Vagina (tissue), 2 donors: ENCODE data around the gene NDUFS3. TPM values are rescaled to one million over a fixed set of nuclear protein-coding genes. Genes with fewer than 3 reads are reported as not detected.
A peak's percentile ranks its signal among the peaks of the same experiment; 100 is the strongest.
"Not testable (repeated sequence)": the region's sequence is repeated elsewhere in the genome, so short reads cannot be mapped to it uniquely, and the experiment has no call there.

ENCODE experiments used
- DNase-seq, 2 donors: peaks; one replicate each; pipeline ENCODE4 v3.0.0-alpha.2; 2017; ENCODE audit errors: extremely low spot score in 2 of 2
- H3K27ac ChIP-seq: fragments of 200-600 bp; sonication (generic); one replicate; pipeline ENCODE4 v1.5.1; 2019
- H3K27me3 ChIP-seq: fragments of 200-600 bp; sonication (generic); one replicate; pipeline ENCODE4 v1.5.1; 2019
- H3K36me3 ChIP-seq, 2 donors: fragments of 200-600 bp; sonication (generic); one replicate each; pipeline ENCODE4 v1.5.1; 2017 to 2019
- H3K4me1 ChIP-seq: fragments of 200-600 bp; sonication (generic); one replicate; pipeline ENCODE4 v1.5.1; 2019
- H3K4me3 ChIP-seq, 2 donors: fragments of 200-600 bp; sonication (generic); 1 replicate in 1 of 2; 2 replicates in 1 of 2; pipeline ENCODE4 v1.5.1; 2016 to 2019
- H3K9me3 ChIP-seq: fragments of 200-600 bp; sonication (generic); one replicate; pipeline ENCODE4 v1.5.1; 2019
- POLR2A ChIP-seq, 2 donors: fragments of 450-650 bp; IDR thresholded peaks; one replicate each; pipeline ENCODE4 v1.6.1; 2017; ENCODE audit warnings: antibody characterized with exemption in 2 of 2, mild to moderate bottlenecking in 2 of 2, moderate library complexity in 2 of 2
- POLR2AphosphoS5 ChIP-seq, 2 donors: sonication (generic); formaldehyde crosslinking; IDR thresholded peaks; one replicate each; pipeline ENCODE4 v1.9.0; 2017; ENCODE audit warnings: antibody characterized with exemption in 2 of 2, mild to moderate bottlenecking in 2 of 2, low read depth in 1 of 2; ENCODE audit not compliant: insufficient read depth in 1 of 2
- intact Hi-C: fragments of 100-400 bp; cut with DNase I; formaldehyde crosslinking; loops from one replicate; pipeline ENCODE4 v1.15.1; 2023
- total RNA-seq: library from RNA; depleted of rRNA; stranded (reverse); fragments of >200 nt; gene quantifications from one replicate; pipeline ENCODE4 v1.2.3, GENCODE V29; 2016
- TF ChIP-seq, protein P1 (sequence below), 3 experiments: fragments of 450-650 bp in 2 of 3; fragments of 200-600 bp in 1 of 3; sonication (generic) in 1 of 3; IDR thresholded peaks; one replicate each; pipeline ENCODE4 v1.5.1; 2017 to 2019; ENCODE audit warnings: antibody characterized with exemption in 3 of 3, mild to moderate bottlenecking in 2 of 3, moderate library complexity in 2 of 3

Gene NDUFS3
- total RNA-seq, result 60.4 TPM

DNA sequence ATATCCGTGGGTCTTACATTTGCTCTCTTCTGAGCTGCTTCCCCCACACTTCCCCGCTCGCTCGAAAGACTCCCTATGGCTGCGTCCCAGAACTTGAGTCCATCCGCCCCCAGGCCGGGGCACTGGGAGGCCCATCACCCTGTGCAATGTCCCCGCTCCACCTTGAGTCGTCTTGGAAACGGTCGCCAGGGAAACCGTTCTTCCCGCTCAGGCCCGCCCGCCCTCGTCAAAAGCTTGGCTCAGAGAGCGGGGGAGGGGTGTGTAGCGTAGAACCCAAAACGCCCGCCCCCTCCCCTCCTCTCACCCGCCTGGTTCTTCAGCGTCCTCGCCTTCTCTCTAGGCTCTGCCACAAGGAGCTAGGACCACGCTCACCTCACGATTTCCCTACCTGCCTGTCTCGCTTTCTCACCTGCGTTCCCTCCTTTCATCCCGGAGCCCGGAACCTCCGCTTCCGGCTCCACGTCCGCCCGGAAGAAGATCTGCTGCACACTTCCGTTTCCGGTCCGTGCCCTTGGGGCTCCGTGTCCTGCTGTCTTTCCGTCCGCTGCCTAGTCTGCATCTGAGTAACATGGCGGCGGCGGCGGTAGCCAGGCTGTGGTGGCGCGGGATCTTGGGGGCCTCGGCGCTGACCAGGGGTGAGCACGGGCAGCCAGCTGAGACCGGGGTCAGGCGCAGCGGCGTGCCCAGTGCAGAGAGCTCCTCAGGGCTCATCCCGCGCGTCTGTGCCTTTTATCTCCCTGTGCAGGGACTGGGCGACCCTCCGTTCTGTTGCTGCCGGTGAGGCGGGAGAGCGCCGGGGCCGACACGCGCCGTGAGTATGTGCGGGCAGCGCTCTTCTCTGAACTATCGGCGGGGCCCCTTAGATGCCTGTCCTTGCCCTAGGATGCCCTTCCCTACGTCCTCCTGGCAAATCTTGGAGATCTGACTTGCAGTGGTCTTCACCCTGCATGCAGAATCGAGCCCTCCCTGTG is at the start of gene NDUFS3, which contains the start of gene KBTBD4:
Gene NDUFS3 (plus strand): TSS at position 551 of the 971 bp plus-strand sequence. CDS start 18 bp downstream, at position 569.
Gene KBTBD4 (minus strand): TSS at position 447 of the 971 bp plus-strand sequence. CDS start 19 bp downstream, at position 428.
- intact Hi-C loops, result no loop called here
- peak in 1 of 2 donors; percentile 91 for DNase-seq
- Histone ChIP-seq H3K27me3 (no peaks in the 10 kb centered on the region), H3K9me3 (no peaks in the 10 kb centered on the region), H3K36me3 (peaks cover 3 to 54% of the 10 kb centered on the region in 2 donors), H3K4me1 (peaks cover 36% of the 10 kb centered on the region), H3K27ac (peak within 1 kb of the TSS; percentile 90), H3K4me3 (peak within 1 kb of the TSS; percentile 58 to 98)
- TF ChIP-seq, protein P1, sequence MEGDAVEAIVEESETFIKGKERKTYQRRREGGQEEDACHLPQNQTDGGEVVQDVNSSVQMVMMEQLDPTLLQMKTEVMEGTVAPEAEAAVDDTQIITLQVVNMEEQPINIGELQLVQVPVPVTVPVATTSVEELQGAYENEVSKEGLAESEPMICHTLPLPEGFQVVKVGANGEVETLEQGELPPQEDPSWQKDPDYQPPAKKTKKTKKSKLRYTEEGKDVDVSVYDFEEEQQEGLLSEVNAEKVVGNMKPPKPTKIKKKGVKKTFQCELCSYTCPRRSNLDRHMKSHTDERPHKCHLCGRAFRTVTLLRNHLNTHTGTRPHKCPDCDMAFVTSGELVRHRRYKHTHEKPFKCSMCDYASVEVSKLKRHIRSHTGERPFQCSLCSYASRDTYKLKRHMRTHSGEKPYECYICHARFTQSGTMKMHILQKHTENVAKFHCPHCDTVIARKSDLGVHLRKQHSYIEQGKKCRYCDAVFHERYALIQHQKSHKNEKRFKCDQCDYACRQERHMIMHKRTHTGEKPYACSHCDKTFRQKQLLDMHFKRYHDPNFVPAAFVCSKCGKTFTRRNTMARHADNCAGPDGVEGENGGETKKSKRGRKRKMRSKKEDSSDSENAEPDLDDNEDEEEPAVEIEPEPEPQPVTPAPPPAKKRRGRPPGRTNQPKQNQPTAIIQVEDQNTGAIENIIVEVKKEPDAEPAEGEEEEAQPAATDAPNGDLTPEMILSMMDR (IDR thresholded peaks at IDR 0.05), result no peak
- peak; percentile 92 to 93 for TF ChIP-seq POLR2AphosphoS5 (IDR thresholded peaks at IDR 0.05; ENCODE audit: insufficient read depth in 1 of 2, low read depth in 1 of 2)
- peak in 1 of 2 donors; percentile 50 for TF ChIP-seq POLR2A (IDR thresholded peaks at IDR 0.05)

DNA sequence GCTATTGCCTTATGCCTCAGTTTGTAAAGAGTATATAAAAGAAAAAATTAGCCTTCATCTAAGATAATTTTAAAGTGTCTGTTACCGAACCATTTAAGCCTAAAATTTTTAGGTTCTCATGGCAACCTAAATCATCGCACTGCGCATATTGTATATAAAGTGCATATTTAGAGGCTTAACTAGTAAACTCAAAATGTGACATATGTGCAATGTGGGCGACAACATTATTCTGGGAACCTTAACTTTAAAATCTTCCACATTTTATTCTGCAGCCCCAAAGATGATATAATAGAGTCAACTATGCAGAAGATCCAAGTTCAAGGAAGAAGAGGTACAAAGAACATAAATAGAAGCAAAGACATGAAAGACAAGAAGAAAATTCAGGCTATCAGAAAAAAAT is 48.9 kb upstream of the NDUFS3 start:
- DNase-seq, result no peak
- Histone ChIP-seq H3K4me1 (peaks cover 67% of the 10 kb centered on the region), H3K27ac (no peak overlapping the region), H3K27me3 (no peaks in the 10 kb centered on the region), H3K9me3 (no peaks in the 10 kb centered on the region), H3K4me3 (no peak overlapping the region), H3K36me3 (no peaks in the 10 kb centered on the region)
- TF ChIP-seq, protein P1 (IDR thresholded peaks at IDR 0.05), result no peak
- TF ChIP-seq POLR2AphosphoS5 (IDR thresholded peaks at IDR 0.05; ENCODE audit: insufficient read depth in 1 of 2, low read depth in 1 of 2) (no peak), POLR2A (IDR thresholded peaks at IDR 0.05) (no peak)
- intact Hi-C loops, result no loop called here

DNA sequence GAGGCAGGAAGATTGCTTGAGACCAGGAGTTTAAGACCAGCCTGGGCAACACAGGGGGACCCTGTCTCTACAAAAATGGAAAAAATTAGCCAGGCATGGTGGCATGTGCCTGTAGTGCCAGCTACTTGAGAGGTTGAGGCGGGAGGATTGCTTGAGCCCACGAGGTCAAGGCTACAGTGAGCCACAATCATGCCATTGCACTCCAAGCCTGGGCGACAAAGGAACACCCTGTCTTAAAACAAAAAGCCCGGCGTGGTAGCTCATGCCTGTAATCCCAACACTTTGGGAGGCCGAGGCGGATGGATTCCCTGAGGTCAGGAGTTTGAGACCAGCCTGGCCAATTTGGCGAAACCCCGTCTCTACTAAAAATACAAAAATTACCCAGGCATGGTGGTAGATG is 48.2 kb upstream of the NDUFS3 start:
- H3K27me3 ChIP-seq, intact Hi-C loops, H3K36me3 ChIP-seq, H3K4me3 ChIP-seq, H3K9me3 ChIP-seq, H3K27ac ChIP-seq, DNase-seq: not testable (repeated sequence)
- peaks cover 66% of the 10 kb centered on the region for H3K4me1 ChIP-seq

DNA sequence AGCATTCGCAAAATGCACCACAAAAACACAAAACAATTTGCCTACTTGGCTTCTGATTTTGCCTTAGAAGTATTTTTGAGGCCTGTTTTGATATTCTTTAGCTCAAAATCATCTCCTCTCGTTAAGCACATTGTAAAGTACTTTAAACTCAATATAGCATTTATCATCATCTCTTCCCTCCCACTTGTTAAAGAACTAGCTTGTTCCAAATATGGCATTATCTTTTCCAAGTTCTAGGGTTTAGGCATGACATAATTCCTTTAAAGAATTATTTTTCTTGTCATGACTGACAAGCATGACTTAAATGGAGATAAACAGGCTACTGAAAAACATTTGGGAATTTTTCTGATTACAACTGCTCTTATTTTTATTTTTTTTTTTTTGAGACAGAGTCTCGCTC is 47.2 kb upstream of the NDUFS3 start:
- Histone ChIP-seq H3K9me3 (no peaks in the 10 kb centered on the region), H3K36me3 (no peaks in the 10 kb centered on the region), H3K27me3 (no peaks in the 10 kb centered on the region), H3K27ac (no peak overlapping the region), H3K4me3 (no peak overlapping the region), H3K4me1 (peaks cover 67% of the 10 kb centered on the region)
- no peak for DNase-seq
- intact Hi-C loops, result no loop called here
- TF ChIP-seq POLR2AphosphoS5 (IDR thresholded peaks at IDR 0.05; ENCODE audit: insufficient read depth in 1 of 2, low read depth in 1 of 2) (no peak), POLR2A (IDR thresholded peaks at IDR 0.05) (no peak)
- TF ChIP-seq, protein P1 (IDR thresholded peaks at IDR 0.05), result no peak

DNA sequence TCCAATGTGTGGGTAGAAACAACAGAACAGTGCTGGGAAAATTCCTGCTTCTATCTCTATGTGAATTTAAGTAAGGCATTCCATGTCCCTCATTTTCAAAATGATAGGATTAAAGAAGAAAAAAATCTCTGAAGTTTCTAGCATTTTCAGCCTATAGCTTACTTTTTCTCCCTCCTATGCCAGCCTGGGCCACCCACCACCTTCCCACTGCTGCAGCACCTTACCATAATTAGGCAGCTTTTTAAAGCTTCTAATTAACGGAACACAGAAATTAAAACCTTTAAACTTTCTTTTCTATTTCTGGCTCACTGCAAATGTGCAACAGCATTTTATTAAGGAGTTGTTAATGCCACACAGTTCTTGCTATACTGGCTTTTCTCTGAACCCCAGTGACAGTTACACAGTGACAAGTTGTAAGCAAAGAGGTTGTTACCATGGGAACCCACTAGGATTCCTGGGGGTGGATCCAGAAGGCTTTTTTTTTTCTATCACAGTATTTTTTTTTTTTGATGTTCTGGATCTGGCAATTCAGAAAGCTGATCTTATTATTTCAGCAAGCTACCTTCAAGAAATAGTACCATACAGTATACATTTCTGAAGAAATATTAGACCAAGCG is 46.2 kb upstream of the NDUFS3 start:
- Histone ChIP-seq H3K27ac (no peak overlapping the region), H3K4me1 (peaks cover 69% of the 10 kb centered on the region), H3K9me3 (no peaks in the 10 kb centered on the region), H3K36me3 (no peaks in the 10 kb centered on the region), H3K4me3 (no peak overlapping the region), H3K27me3 (no peaks in the 10 kb centered on the region)
- TF ChIP-seq, protein P1 (IDR thresholded peaks at IDR 0.05), result no peak
- TF ChIP-seq POLR2A (IDR thresholded peaks at IDR 0.05) (no peak), POLR2AphosphoS5 (IDR thresholded peaks at IDR 0.05; ENCODE audit: insufficient read depth in 1 of 2, low read depth in 1 of 2) (no peak)
- intact Hi-C loops, result no loop called here
- DNase-seq, result no peak
